Breast epithelium (tissue), 4 donors: ENCODE measurements around the gene FMNL2. TPM values are rescaled to one million over a fixed set of nuclear protein-coding genes. Genes with fewer than 3 reads are reported as not detected.
A peak's percentile ranks its signal among the peaks of the same experiment; 100 is the strongest.

ENCODE experiments used
- DNase-seq, 2 donors: peaks; one replicate each; pipeline ENCODE4 v3.0.0-alpha.2; 2019; ENCODE audit warnings: low spot score in 2 of 2
- H3K27ac ChIP-seq, 2 donors: fragments of 200-600 bp; sonication (generic) in 1 of 2; one replicate each; pipeline ENCODE4 v1.5.1; 2016 to 2019; ENCODE audit warnings: mild to moderate bottlenecking in 1 of 2
- H3K27me3 ChIP-seq, 2 donors: fragments of 200-600 bp; sonication (generic) in 1 of 2; one replicate each; pipeline versions ENCODE4 v1.5.1 to v1.6.0; 2017 to 2019; ENCODE audit warnings: control low read depth in 1 of 2, mild to moderate bottlenecking in 1 of 2
- H3K36me3 ChIP-seq: fragments of 200-600 bp; one replicate; pipeline ENCODE4 v1.5.1; 2019
- H3K4me1 ChIP-seq, 2 donors: fragments of 200-600 bp; sonication (generic); one replicate each; pipeline ENCODE4 v1.5.1; 2016 to 2019; ENCODE audit warnings: control low read depth in 1 of 2
- H3K4me3 ChIP-seq, 3 donors: fragments of 200-600 bp; sonication (generic); 1 replicate in 2 of 3; 2 replicates in 1 of 3; pipeline ENCODE4 v1.5.1; 2016 to 2019; ENCODE audit warnings: mild to moderate bottlenecking in 3 of 3, moderate library complexity in 2 of 3
- H3K9me3 ChIP-seq, 2 donors: fragments of 200-600 bp; sonication (generic) in 1 of 2; one replicate each; pipeline ENCODE4 v1.5.1; 2016 to 2019; ENCODE audit warnings: control low read depth in 1 of 2
- POLR2A ChIP-seq: fragments of 450-650 bp; IDR thresholded peaks from one replicate; pipeline ENCODE4 v1.6.1; 2016; ENCODE audit warnings: antibody characterized with exemption, mild to moderate bottlenecking, moderate library complexity
- POLR2AphosphoS5 ChIP-seq, 3 donors: sonication (generic); formaldehyde crosslinking; IDR thresholded peaks; one replicate each; pipeline ENCODE4 v1.6.1; 2017; ENCODE audit warnings: antibody characterized with exemption in 3 of 3
- intact Hi-C: fragments of 100-400 bp; cut with DNase I; formaldehyde crosslinking; loops from one replicate; pipeline ENCODE4 v1.15.1; 2023; ENCODE audit warnings: low total_unique reads
- total RNA-seq, 3 donors: library from RNA; depleted of rRNA; stranded (reverse); fragments of >200 nt; gene quantifications; one replicate each; pipeline ENCODE4 v1.1.0, GENCODE V29; 2016
- TF ChIP-seq, protein P1 (sequence below), 3 donors: fragments of 450-650 bp; IDR thresholded peaks; one replicate each; pipeline ENCODE4 v1.5.1; 2016 to 2017; ENCODE audit warnings: antibody characterized with exemption in 3 of 3, mild to moderate bottlenecking in 3 of 3, moderate library complexity in 3 of 3

Gene FMNL2
- total RNA-seq, 3 donors from 2014 or later: 36.1 to 78.1 (median 40.0) TPM

DNA sequence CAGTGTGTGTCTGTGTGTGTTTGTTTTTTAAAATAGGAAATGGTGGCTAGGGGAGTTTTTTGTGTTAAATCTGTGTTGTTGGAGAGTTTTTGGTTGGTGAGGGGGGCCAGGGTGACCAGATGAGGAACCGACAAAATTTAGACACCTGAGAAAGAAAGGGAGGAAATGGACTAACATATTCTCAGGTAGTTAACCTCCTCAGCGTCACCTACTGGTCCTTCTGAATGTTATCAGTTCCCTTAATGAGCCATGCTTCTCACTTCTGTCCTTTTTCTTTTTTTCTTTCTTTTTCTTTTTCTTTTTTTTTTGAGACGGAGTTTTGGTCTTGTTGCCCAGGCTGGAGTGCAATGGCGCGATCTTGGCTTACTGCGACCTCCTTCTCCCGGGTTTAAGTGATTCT is 107.0 kb downstream of the FMNL2 start:
- TF ChIP-seq POLR2A (no peak), POLR2AphosphoS5 (IDR thresholded peaks at IDR 0.05) (no peak)
- TF ChIP-seq, protein P1, sequence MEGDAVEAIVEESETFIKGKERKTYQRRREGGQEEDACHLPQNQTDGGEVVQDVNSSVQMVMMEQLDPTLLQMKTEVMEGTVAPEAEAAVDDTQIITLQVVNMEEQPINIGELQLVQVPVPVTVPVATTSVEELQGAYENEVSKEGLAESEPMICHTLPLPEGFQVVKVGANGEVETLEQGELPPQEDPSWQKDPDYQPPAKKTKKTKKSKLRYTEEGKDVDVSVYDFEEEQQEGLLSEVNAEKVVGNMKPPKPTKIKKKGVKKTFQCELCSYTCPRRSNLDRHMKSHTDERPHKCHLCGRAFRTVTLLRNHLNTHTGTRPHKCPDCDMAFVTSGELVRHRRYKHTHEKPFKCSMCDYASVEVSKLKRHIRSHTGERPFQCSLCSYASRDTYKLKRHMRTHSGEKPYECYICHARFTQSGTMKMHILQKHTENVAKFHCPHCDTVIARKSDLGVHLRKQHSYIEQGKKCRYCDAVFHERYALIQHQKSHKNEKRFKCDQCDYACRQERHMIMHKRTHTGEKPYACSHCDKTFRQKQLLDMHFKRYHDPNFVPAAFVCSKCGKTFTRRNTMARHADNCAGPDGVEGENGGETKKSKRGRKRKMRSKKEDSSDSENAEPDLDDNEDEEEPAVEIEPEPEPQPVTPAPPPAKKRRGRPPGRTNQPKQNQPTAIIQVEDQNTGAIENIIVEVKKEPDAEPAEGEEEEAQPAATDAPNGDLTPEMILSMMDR (IDR thresholded peaks at IDR 0.05): no peak
- H3K9me3 ChIP-seq: no peaks in the 10 kb centered on the region
- H3K4me3 ChIP-seq: no peak overlapping the region
- intact Hi-C loops: no loop called here
- H3K36me3 ChIP-seq: no peaks in the 10 kb centered on the region
- DNase-seq: no peak
- no peaks in the 10 kb centered on the region for H3K27me3 ChIP-seq
- no peaks in the 10 kb centered on the region for H3K4me1 ChIP-seq
- no peak overlapping the region for H3K27ac ChIP-seq

- no peak for DNase-seq
- no peaks in the 10 kb centered on the region for H3K27me3 ChIP-seq
- H3K9me3 ChIP-seq: no peaks in the 10 kb centered on the region
- peak overlapping the region in 1 of 2 donors; percentile 33 for H3K27ac ChIP-seq
- no peak for TF ChIP-seq POLR2AphosphoS5 (IDR thresholded peaks at IDR 0.05)
- TF ChIP-seq, protein P1 (IDR thresholded peaks at IDR 0.05): no peak
- no peak for TF ChIP-seq POLR2A
- no peaks in the 10 kb centered on the region for H3K4me1 ChIP-seq
- intact Hi-C loops: no loop called here
- no peaks in the 10 kb centered on the region for H3K36me3 ChIP-seq
- no peak overlapping the region for H3K4me3 ChIP-seq
Measured at GRCh38 chr2:152443771-152444170, 108.8 kb downstream of the FMNL2 start.

GRCh38 chr2:152444448-152444847 is 109.5 kb downstream of the FMNL2 start:
- Histone ChIP-seq H3K27ac (peak overlapping the region; percentile 33 to 34), H3K4me3 (no peak overlapping the region), H3K36me3 (no peaks in the 10 kb centered on the region), H3K27me3 (no peaks in the 10 kb centered on the region), H3K9me3 (no peaks in the 10 kb centered on the region), H3K4me1 (no peaks in the 10 kb centered on the region)
- intact Hi-C loops: no loop called here
- TF ChIP-seq POLR2A: no peak
- TF ChIP-seq POLR2AphosphoS5 (IDR thresholded peaks at IDR 0.05): no peak
- TF ChIP-seq, protein P1 (IDR thresholded peaks at IDR 0.05): no peak
- no peak for DNase-seq

GRCh38 chr2:152445375-152445774 is 110.4 kb downstream of the FMNL2 start:
- Histone ChIP-seq H3K27ac (peak overlapping the region in 1 of 2 donors; percentile 27), H3K4me3 (no peak overlapping the region), H3K36me3 (no peaks in the 10 kb centered on the region), H3K27me3 (no peaks in the 10 kb centered on the region), H3K9me3 (no peaks in the 10 kb centered on the region), H3K4me1 (no peaks in the 10 kb centered on the region)
- TF ChIP-seq POLR2AphosphoS5 (IDR thresholded peaks at IDR 0.05) (no peak), POLR2A (no peak)
- TF ChIP-seq, protein P1 (IDR thresholded peaks at IDR 0.05): no peak
- intact Hi-C loops: no loop called here
- no peak for DNase-seq

DNA sequence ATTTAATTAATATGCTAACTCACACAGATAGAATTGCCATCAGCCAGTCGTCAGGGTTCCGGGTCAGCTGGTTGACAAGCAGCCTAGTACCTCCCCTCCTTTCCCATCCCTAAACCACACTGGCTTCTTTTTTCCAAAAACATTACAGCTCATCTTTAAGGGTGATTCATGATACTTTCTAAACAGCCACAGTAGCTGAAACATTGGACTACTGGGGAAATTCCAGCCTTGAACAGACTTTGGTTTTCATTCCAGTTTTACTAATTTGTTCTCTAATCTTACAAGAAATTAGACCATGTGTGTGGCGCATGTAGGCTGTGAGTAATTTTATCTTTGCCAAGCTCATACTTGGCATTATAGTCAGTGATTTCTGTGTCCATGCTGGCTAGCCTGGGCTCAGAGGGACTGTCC is 110.8 kb downstream of the FMNL2 start:
- TF ChIP-seq, protein P1 (IDR thresholded peaks at IDR 0.05): no peak
- TF ChIP-seq POLR2A: no peak
- H3K4me3 ChIP-seq: no peak overlapping the region
- H3K36me3 ChIP-seq: no peaks in the 10 kb centered on the region
- DNase-seq: no peak
- intact Hi-C loops: no loop called here
- H3K27ac ChIP-seq: peak overlapping the region in 1 of 2 donors; percentile 27
- no peaks in the 10 kb centered on the region for H3K9me3 ChIP-seq
- no peaks in the 10 kb centered on the region for H3K4me1 ChIP-seq
- no peaks in the 10 kb centered on the region for H3K27me3 ChIP-seq
